HCT116 (cell line): ENCODE measurements around the gene ART3. TPM values are rescaled to one million over a fixed set of nuclear protein-coding genes. Genes with fewer than 3 reads are reported as not detected.

Experiments
- ATAC-seq: fragments of 200-7000 bp; cut with Tn5 transposase; 2 replicates; pipeline ENCODE4 v1.9.1; 2020; ENCODE audit warnings: mild to moderate bottlenecking, moderate library complexity
- BruUV-seq: library from RNA; stranded (reverse); fragments of 400-500 nt; replicated peaks from 2 replicates; lab custom pipeline; 2021; lab: Mats Ljungman, UMichigan
- CTCF ChIA-PET: fragments of 300-600 bp; sonication (Branson Sonifier 250); formaldehyde crosslinking; loops from one replicate; lab custom pipeline; 2021; ENCODE audit warnings: antibody characterized with exemption; lab: Charles Lee
- POLR2A ChIA-PET: fragments of 300-600, 350-600 bp; sonication (Branson Sonifier 250); formaldehyde crosslinking; loops from one replicate; lab custom pipeline; 2021; ENCODE audit warnings: antibody characterized with exemption; lab: Charles Lee
- RAD21 ChIA-PET, 2 experiments: fragments of 300-600 bp; sonication (Branson Sonifier 250); formaldehyde crosslinking; loops; one replicate each; lab custom pipeline; 2023; ENCODE audit warnings: low total read pairs in 2 of 2; ENCODE audit not compliant: uncharacterized antibody in 2 of 2, unreplicated experiment in 2 of 2, low non-redundant PET in 1 of 2; lab: Charles Lee
- DNase-seq: peaks from one replicate; pipeline ENCODE4 v3.0.0-alpha.2; 2010; ENCODE audit warnings: low read depth, low spot score
- H2AFZ ChIP-seq: fragments of 200-600 bp; shearing (Covaris generic), sonication (generic); 2 replicates; pipeline ENCODE4 v1.6.1; 2017; ENCODE audit warnings: low read depth, mixed run types, mixed read lengths, antibody characterized with exemption, low read length; ENCODE audit not compliant: poor library complexity, severe bottlenecking
- H3K27ac ChIP-seq: 2 replicates; pipeline ENCODE4 v1.5.1; 2012; ENCODE audit warnings: low read depth, low read length
- H3K27me3 ChIP-seq: fragments of 200-600 bp; sonication (generic); 2 replicates; pipeline ENCODE4 v1.6.1; 2016; ENCODE audit warnings: mixed run types, low read length, mixed read lengths; ENCODE audit not compliant: insufficient read depth
- H3K36me3 ChIP-seq, 2 experiments: fragments of 200-500 bp in 1 of 2; fragments of 200-600 bp in 1 of 2; sonication (Bioruptor generic) in 1 of 2; sonication (generic) in 1 of 2; 2 replicates each; pipeline versions ENCODE4 v1.5.1 to v1.6.1; 2014 to 2016; ENCODE audit warnings: low read length in 2 of 2, inconsistent platforms in 1 of 2, mixed read lengths in 1 of 2, mixed run types in 1 of 2; ENCODE audit not compliant: insufficient read depth in 2 of 2, control insufficient read depth in 1 of 2
- H3K4me1 ChIP-seq, 2 experiments: fragments of 200-600 bp in 1 of 2; sonication (generic) in 1 of 2; 2 replicates each; pipeline versions ENCODE4 v1.5.1 to v1.6.1; 2012 to 2017; ENCODE audit warnings: low read length in 2 of 2, inconsistent platforms in 1 of 2, mild to moderate bottlenecking in 1 of 2, mixed read lengths in 1 of 2, mixed run types in 1 of 2, moderate library complexity in 1 of 2; ENCODE audit not compliant: insufficient read depth in 2 of 2, control insufficient read depth in 1 of 2
- H3K4me2 ChIP-seq: fragments of 200-600 bp; sonication (generic); 2 replicates; pipeline ENCODE4 v1.6.1; 2017; ENCODE audit warnings: mixed run types, low read length, mixed read lengths
- H3K4me3 ChIP-seq, 2 experiments: fragments of 200-600 bp in 1 of 2; sonication (generic) in 1 of 2; replicated peaks in 1 of 2; 2 replicates each; pipeline ENCODE4 v1.5.1; 2011 to 2016; ENCODE audit warnings: low read length in 2 of 2, control low read depth in 1 of 2, low read depth in 1 of 2, mild to moderate bottlenecking in 1 of 2, mixed read lengths in 1 of 2, mixed run types in 1 of 2
- H3K79me2 ChIP-seq: fragments of 200-600 bp; sonication (generic); 2 replicates; pipeline ENCODE4 v1.6.1; 2017; ENCODE audit warnings: mild to moderate bottlenecking, mixed run types, low read length, moderate library complexity, mixed read lengths; ENCODE audit not compliant: insufficient read depth
- H3K9ac ChIP-seq: fragments of 200-600 bp; sonication (generic); 2 replicates; pipeline ENCODE4 v1.6.1; 2016; ENCODE audit warnings: low read length, mixed read lengths
- H3K9me2 ChIP-seq: fragments of 200-600 bp; sonication (generic), shearing (Covaris generic); 2 replicates; pipeline ENCODE4 v1.6.1; 2017; ENCODE audit warnings: mixed run types, mild to moderate bottlenecking, moderate library complexity; ENCODE audit not compliant: insufficient read depth
- H3K9me3 ChIP-seq, 2 experiments: fragments of 200-500 bp in 1 of 2; fragments of 200-600 bp in 1 of 2; sonication (Bioruptor generic) in 1 of 2; sonication (generic) in 1 of 2; 2 replicates each; pipeline ENCODE4 v1.6.1; 2014 to 2017; ENCODE audit warnings: low read length in 2 of 2, mixed read lengths in 2 of 2, inconsistent platforms in 1 of 2, low read depth in 1 of 2, mild to moderate bottlenecking in 1 of 2, mixed run types in 1 of 2, moderate library complexity in 1 of 2; ENCODE audit not compliant: control insufficient read depth in 1 of 2, insufficient read depth in 1 of 2
- H4K20me1 ChIP-seq: fragments of 200-600 bp; sonication (generic), shearing (Covaris generic); 2 replicates; pipeline ENCODE4 v1.6.1; 2017; ENCODE audit warnings: mixed run types, mild to moderate bottlenecking, moderate library complexity; ENCODE audit not compliant: insufficient read depth
- CBX3 ChIP-seq: IDR thresholded peaks from 2 replicates; pipeline ENCODE4 v1.6.1; 2012; ENCODE audit warnings: low read depth
- CEBPB ChIP-seq: IDR thresholded peaks from 2 replicates; pipeline ENCODE4 v1.6.1; 2012; ENCODE audit warnings: low read depth
- ELF1 ChIP-seq: IDR thresholded peaks from 2 replicates; pipeline ENCODE4 v1.6.1; 2012; ENCODE audit warnings: low read depth, borderline replicate concordance
- EZH2 ChIP-seq: fragments of 200-600 bp; sonication (generic); IDR thresholded peaks from 2 replicates; pipeline ENCODE4 v1.6.1; 2017; ENCODE audit warnings: antibody characterized with exemption, mixed run types
- FOSL1 ChIP-seq: IDR thresholded peaks from 2 replicates; pipeline ENCODE4 v1.6.1; 2012; ENCODE audit warnings: low read depth
- RAD21 ChIP-seq: IDR thresholded peaks from 2 replicates; pipeline ENCODE4 v1.6.1; 2012; ENCODE audit warnings: low read depth, mild to moderate bottlenecking
- SP1 ChIP-seq: IDR thresholded peaks from 2 replicates; pipeline ENCODE4 v1.6.1; 2012; ENCODE audit warnings: low read depth
- SRF ChIP-seq: IDR thresholded peaks from 2 replicates; pipeline ENCODE4 v1.6.1; 2012; ENCODE audit warnings: low read depth
- ZFX ChIP-seq: fragments of 450-650 bp; IDR thresholded peaks from 2 replicates; pipeline ENCODE4 v1.6.1; 2017
- ZNF274 ChIP-seq: fragments of 200-500 bp; sonication (Bioruptor generic); IDR thresholded peaks from 2 replicates; pipeline ENCODE4 v1.6.1; 2014; ENCODE audit warnings: mild to moderate bottlenecking, low read depth, low read length, inconsistent platforms
- intact Hi-C: fragments of 100-400 bp; cut with micrococcal nuclease; formaldehyde crosslinking; loops from 2 replicates; pipeline ENCODE4 v1.10.0; 2022
- total RNA-seq: library from RNA; stranded (reverse); gene quantifications from one replicate; pipeline ENCODE4 v1.2.1, GENCODE V29; 2021; ENCODE audit not compliant: unreplicated experiment
- TF ChIP-seq, protein P1 (sequence below): IDR thresholded peaks from 2 replicates; pipeline ENCODE4 v1.6.1; 2012
- TF ChIP-seq, protein P2 (sequence below): IDR thresholded peaks from 2 replicates; pipeline ENCODE4 v1.6.1; 2011; ENCODE audit warnings: mild to moderate bottlenecking, low read length, moderate library complexity; ENCODE audit not compliant: insufficient replicate concordance; ENCODE audit errors: extremely low read depth
- TF ChIP-seq, protein P3 (sequence below): IDR thresholded peaks from 2 replicates; pipeline ENCODE4 v1.6.1; 2012
- TF ChIP-seq, protein P4 (sequence below), 3 experiments: fragments of 200-600 bp in 1 of 3; sonication (generic) in 1 of 3; IDR thresholded peaks in 2 of 3; conservative IDR thresholded peaks in 1 of 3; 2 replicates each; pipeline ENCODE4 v1.5.1; 2012 to 2017; ENCODE audit warnings: low read depth in 2 of 3, low read length in 2 of 3, antibody characterized with exemption in 1 of 3, borderline replicate concordance in 1 of 3, control low read depth in 1 of 3, mild to moderate bottlenecking in 1 of 3, mixed read lengths in 1 of 3, mixed run types in 1 of 3, moderate library complexity in 1 of 3; ENCODE audit not compliant: insufficient read depth in 1 of 3

Gene ART3
- total RNA-seq, 1 experiment from 2014 or later, result not detected

GRCh38 chr4:76147454-76148141, 73.1 kb downstream of the ART3 start:
- ChIA-PET CTCF (no interaction called here), POLR2A (no interaction called here), RAD21 (no interaction called here)
- TF ChIP-seq, protein P1, sequence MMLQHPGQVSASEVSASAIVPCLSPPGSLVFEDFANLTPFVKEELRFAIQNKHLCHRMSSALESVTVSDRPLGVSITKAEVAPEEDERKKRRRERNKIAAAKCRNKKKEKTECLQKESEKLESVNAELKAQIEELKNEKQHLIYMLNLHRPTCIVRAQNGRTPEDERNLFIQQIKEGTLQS, result no peak
- TF ChIP-seq SP1 (no peak), ZFX (no peak)
- peaks cover 64% of the 10 kb centered on the region for H3K79me2 ChIP-seq
- intact Hi-C loops, result loop anchor here (5.0 kb wide), 1 partner anchor 155 kb away; the partner anchor contains the start of gene SDAD1
- H3K4me3 ChIP-seq, result peak overlapping the region; percentile 84 to 89
- H4K20me1 ChIP-seq, result peaks cover 12% of the 10 kb centered on the region
- peak overlapping the region; percentile 89 for H3K4me2 ChIP-seq
- H3K27ac ChIP-seq, result peak overlapping the region; percentile 75
- H3K9me2 ChIP-seq, result no peaks in the 10 kb centered on the region
- DNase-seq (peak; percentile 75), ATAC-seq (peak; percentile 92)
- no peaks in the 10 kb centered on the region for H3K9me3 ChIP-seq
- H2AFZ ChIP-seq, result no peak overlapping the region
- no TSS peak for BruUV-seq
- H3K9ac ChIP-seq, result peak overlapping the region; percentile 97
- H3K4me1 ChIP-seq, result peaks cover 8 to 19% of the 10 kb centered on the region in 2 experiments; a peak in 3 of 4 replicates
- no peaks in the 10 kb centered on the region for H3K27me3 ChIP-seq
- H3K36me3 ChIP-seq, result peaks cover 0 to 7% of the 10 kb centered on the region in 2 experiments; a peak in 2 of 4 replicates

- no TSS peak for BruUV-seq
- Histone ChIP-seq H2AFZ (peak within 1 kb of the TSS; percentile 36), H3K4me2 (peak within 1 kb of the TSS; percentile 89), H3K9me3 (no peaks in the 10 kb centered on the region), H3K36me3 (peaks cover 0 to 4% of the 10 kb centered on the region in 2 experiments; a peak in 1 of 4 replicates), H3K9me2 (no peaks in the 10 kb centered on the region), H4K20me1 (peaks cover 10% of the 10 kb centered on the region), H3K9ac (peak within 1 kb of the TSS; percentile 97), H3K27me3 (no peaks in the 10 kb centered on the region), H3K4me1 (peaks cover 8 to 19% of the 10 kb centered on the region in 2 experiments; a peak in 3 of 4 replicates), H3K27ac (peak within 1 kb of the TSS; percentile 75), H3K79me2 (peaks cover 58% of the 10 kb centered on the region), H3K4me3 (peak within 1 kb of the TSS; percentile 84 to 89)
- ChIA-PET RAD21 (no interaction called here), CTCF (no interaction called here), POLR2A (no interaction called here)
- intact Hi-C loops, result loop anchor here (5.0 kb wide), 1 partner anchor 156 kb away; the partner anchor contains the start of gene SDAD1
- ATAC-seq, result peak; percentile 91
- peak; percentile 94 for DNase-seq
- TF ChIP-seq CEBPB (no peak), FOSL1 (peak; percentile 34; the same call in 1 of the 2 replicates), RAD21 (no peak), ELF1 (peak; percentile 58), ZFX (peak; percentile 93), EZH2 (no peak), ZNF274 (no peak), CBX3 (peak; percentile 98), SP1 (peak; percentile 91), SRF (peak; percentile 89)
- TF ChIP-seq, protein P2, sequence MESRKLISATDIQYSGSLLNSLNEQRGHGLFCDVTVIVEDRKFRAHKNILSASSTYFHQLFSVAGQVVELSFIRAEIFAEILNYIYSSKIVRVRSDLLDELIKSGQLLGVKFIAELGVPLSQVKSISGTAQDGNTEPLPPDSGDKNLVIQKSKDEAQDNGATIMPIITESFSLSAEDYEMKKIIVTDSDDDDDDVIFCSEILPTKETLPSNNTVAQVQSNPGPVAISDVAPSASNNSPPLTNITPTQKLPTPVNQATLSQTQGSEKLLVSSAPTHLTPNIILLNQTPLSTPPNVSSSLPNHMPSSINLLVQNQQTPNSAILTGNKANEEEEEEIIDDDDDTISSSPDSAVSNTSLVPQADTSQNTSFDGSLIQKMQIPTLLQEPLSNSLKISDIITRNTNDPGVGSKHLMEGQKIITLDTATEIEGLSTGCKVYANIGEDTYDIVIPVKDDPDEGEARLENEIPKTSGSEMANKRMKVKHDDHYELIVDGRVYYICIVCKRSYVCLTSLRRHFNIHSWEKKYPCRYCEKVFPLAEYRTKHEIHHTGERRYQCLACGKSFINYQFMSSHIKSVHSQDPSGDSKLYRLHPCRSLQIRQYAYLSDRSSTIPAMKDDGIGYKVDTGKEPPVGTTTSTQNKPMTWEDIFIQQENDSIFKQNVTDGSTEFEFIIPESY, result peak; percentile 65
- TF ChIP-seq, protein P3, sequence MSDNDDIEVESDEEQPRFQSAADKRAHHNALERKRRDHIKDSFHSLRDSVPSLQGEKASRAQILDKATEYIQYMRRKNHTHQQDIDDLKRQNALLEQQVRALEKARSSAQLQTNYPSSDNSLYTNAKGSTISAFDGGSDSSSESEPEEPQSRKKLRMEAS, result peak; percentile 94
- TF ChIP-seq, protein P4, sequence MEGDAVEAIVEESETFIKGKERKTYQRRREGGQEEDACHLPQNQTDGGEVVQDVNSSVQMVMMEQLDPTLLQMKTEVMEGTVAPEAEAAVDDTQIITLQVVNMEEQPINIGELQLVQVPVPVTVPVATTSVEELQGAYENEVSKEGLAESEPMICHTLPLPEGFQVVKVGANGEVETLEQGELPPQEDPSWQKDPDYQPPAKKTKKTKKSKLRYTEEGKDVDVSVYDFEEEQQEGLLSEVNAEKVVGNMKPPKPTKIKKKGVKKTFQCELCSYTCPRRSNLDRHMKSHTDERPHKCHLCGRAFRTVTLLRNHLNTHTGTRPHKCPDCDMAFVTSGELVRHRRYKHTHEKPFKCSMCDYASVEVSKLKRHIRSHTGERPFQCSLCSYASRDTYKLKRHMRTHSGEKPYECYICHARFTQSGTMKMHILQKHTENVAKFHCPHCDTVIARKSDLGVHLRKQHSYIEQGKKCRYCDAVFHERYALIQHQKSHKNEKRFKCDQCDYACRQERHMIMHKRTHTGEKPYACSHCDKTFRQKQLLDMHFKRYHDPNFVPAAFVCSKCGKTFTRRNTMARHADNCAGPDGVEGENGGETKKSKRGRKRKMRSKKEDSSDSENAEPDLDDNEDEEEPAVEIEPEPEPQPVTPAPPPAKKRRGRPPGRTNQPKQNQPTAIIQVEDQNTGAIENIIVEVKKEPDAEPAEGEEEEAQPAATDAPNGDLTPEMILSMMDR (IDR thresholded peaks at IDR 0.05 in 2 of 3, conservative IDR thresholded peaks at IDR 0.05 in 1 of 3; ENCODE audit: borderline replicate concordance in 1 of 3, insufficient read depth in 1 of 3, low read depth in 2 of 3, low read length in 2 of 3), result no peak
Observed at GRCh38 chr4:76148142-76148865, 73.8 kb downstream of the ART3 start, which contains the start of gene NUP54. Gene NUP54 (minus strand): TSS chr4:76148397. CDS start chr4:76148374, 23 bp downstream.
